Measurements from ENCODE around the gene SUV39H1.
A peak's percentile ranks its signal among the peaks of the same experiment; 100 is the strongest.

SUV39H1 gene

DNA sequence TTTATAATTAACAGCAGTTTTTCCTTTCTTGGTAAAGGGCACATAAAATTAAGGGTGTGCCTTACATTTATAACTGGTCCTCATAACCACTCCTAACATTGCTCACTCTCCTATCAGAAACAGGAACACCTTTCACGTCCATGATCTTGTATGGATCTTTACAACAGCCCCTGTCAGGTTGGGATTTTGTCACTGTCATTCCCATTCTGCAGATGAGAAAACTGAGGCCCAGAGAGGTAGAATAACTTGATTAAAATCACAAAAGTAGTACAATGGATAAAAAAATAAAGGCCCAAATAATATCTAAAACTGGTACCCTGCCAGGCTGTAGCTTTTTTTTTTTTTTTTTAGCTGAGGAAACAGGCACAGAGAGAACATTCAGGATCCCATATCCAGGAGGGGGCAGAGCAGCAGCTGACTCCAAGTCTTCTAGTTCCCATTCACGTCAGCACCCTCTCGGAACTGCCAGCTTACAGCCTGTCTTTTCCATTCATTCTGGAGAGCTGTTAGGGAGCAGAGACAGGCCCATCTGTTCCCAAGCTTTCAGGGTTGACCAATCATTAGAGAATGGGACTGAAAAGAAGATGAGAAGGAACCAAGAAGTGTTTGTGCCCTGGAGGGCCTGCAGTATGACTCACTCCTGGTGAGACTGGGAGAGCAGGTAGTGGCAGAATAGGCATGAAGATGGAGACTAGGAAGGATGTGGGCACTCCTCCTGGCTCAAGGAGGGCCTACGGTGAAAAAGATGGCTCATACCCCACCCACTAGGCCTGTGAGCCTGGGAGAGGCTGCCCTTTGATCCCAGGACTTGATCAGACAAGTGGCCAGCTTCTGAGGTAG, 7.3 kb downstream of the SUV39H1 start:
- DNase-seq (ENCODE audit: low spot score), result peak; percentile 73
- peak overlapping the region; percentile 81 for H3K27ac ChIP-seq

DNA sequence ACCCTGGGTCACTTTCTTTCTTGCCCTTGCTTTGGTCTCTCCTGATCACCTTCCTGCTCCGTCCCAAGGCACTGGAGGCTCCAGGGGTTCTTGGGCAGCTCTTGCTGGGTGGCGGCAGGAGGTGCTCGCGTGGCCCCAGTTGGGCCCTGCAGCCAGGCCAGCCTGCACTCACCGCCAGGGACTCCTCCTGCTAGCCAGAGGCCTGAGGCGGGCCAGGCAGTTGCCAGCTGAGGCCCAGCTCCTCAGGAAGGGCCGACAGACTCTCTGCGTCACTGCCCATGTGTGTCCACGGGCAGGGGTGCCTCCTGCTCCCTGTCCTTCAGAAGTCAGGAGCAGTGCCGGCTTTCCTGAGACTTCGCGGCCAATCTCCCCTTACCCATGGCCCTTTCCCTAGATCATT, 9.3 kb downstream of the SUV39H1 start:
- ChIA-PET POLR2A (ENCODE audit: low non-redundant PET) (no interaction called here), CTCF (no interaction called here)
- no peak for DNase-seq (ENCODE audit: low spot score)
- peak overlapping the region; percentile 81 for H3K27ac ChIP-seq
- TF ChIP-seq, protein P1, sequence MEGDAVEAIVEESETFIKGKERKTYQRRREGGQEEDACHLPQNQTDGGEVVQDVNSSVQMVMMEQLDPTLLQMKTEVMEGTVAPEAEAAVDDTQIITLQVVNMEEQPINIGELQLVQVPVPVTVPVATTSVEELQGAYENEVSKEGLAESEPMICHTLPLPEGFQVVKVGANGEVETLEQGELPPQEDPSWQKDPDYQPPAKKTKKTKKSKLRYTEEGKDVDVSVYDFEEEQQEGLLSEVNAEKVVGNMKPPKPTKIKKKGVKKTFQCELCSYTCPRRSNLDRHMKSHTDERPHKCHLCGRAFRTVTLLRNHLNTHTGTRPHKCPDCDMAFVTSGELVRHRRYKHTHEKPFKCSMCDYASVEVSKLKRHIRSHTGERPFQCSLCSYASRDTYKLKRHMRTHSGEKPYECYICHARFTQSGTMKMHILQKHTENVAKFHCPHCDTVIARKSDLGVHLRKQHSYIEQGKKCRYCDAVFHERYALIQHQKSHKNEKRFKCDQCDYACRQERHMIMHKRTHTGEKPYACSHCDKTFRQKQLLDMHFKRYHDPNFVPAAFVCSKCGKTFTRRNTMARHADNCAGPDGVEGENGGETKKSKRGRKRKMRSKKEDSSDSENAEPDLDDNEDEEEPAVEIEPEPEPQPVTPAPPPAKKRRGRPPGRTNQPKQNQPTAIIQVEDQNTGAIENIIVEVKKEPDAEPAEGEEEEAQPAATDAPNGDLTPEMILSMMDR (conservative IDR thresholded peaks at IDR 0.05; ENCODE audit: low read depth), result no peak

More for the DNA sequence above, 7.3 kb downstream of the SUV39H1 start:
- ChIA-PET CTCF (no interaction called here), POLR2A (ENCODE audit: low non-redundant PET) (no interaction called here)
- TF ChIP-seq, protein P1 (conservative IDR thresholded peaks at IDR 0.05; ENCODE audit: low read depth), result no peak; the same call in 1 of the 2 replicates

- ChIA-PET POLR2A (ENCODE audit: low non-redundant PET) (no interaction called here), CTCF (no interaction called here)
- peak overlapping the region; percentile 54 for H3K27ac ChIP-seq
- no peak for DNase-seq (ENCODE audit: low spot score)
- TF ChIP-seq, protein P1 (conservative IDR thresholded peaks at IDR 0.05; ENCODE audit: low read depth), result no peak
Observed at GRCh38 chrX:48709522-48710112, 13.1 kb downstream of the SUV39H1 start.

GRCh38 chrX:48711162-48711928, 14.8 kb downstream of the SUV39H1 start:
- ChIA-PET CTCF (no interaction called here), POLR2A (ENCODE audit: low non-redundant PET) (no interaction called here)
- TF ChIP-seq, protein P1 (conservative IDR thresholded peaks at IDR 0.05; ENCODE audit: low read depth), result no peak
- DNase-seq (ENCODE audit: low spot score), result no peak
- no peak overlapping the region for H3K27ac ChIP-seq

DNA sequence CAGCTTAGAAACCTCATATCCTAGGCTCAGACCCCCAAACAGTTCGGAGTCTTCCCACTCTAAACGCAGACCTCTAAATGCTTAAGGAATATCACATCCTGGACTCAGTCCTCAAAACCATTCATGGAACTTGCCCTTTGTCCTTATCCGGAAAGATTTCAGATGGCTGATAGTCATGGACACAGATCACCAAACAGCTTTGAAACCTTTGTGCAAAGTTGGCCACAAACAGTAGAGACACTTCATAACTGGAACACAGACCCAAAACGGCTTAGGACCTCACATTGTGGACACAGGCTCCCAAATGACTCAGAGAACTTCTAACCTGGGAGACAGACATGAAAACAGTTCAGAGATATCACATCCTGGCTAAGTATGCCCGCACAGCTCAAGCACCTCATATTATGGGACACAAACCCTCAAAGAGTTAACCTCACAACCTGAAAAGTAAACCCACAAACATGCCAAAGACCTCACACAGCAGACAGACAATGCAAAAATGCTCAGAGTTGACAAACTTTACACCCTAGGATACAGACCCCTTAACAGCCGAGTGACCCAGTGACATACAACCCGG, 15.5 kb downstream of the SUV39H1 start:
- TF ChIP-seq, protein P1 (conservative IDR thresholded peaks at IDR 0.05; ENCODE audit: low read depth), result no peak
- no peak overlapping the region for H3K27ac ChIP-seq
- no peak for DNase-seq (ENCODE audit: low spot score)
- ChIA-PET POLR2A (ENCODE audit: low non-redundant PET) (no interaction called here), CTCF (no interaction called here)

DNA sequence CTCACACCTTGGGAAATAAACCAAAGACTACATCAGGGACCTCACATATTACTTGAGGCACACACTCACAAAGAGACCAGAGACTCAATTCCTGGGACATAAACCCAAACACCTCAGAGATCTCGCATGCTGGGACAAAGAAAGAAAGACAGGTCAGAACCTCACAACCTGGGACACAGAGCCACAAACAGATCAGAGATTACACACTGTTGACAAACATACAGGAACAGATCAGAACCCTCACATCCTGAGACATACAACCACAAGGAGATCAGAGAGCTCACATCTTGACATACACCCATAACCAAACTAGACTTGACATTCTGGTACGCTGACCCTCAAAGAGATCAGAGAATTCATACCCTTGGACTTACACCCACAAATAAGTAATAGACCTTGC, 17.3 kb downstream of the SUV39H1 start:
- DNase-seq (ENCODE audit: low spot score), result no peak
- TF ChIP-seq, protein P1 (conservative IDR thresholded peaks at IDR 0.05; ENCODE audit: low read depth), result no peak
- ChIA-PET POLR2A (ENCODE audit: low non-redundant PET) (no interaction called here), CTCF (no interaction called here)
- no peak overlapping the region for H3K27ac ChIP-seq

Data from RWPE1 (cell line).